Measurements from ENCODE around the gene ATP6V0C.
"Not testable (repeated sequence)": the region's sequence is repeated elsewhere in the genome, so short reads cannot be mapped to it uniquely, and the experiment has no call there.

The ATP6V0C gene

GRCh38 chr16:2529961-2530628, 16.3 kb downstream of the ATP6V0C start:
- DNase-seq (ENCODE audit: low read depth), result no peak

DNA sequence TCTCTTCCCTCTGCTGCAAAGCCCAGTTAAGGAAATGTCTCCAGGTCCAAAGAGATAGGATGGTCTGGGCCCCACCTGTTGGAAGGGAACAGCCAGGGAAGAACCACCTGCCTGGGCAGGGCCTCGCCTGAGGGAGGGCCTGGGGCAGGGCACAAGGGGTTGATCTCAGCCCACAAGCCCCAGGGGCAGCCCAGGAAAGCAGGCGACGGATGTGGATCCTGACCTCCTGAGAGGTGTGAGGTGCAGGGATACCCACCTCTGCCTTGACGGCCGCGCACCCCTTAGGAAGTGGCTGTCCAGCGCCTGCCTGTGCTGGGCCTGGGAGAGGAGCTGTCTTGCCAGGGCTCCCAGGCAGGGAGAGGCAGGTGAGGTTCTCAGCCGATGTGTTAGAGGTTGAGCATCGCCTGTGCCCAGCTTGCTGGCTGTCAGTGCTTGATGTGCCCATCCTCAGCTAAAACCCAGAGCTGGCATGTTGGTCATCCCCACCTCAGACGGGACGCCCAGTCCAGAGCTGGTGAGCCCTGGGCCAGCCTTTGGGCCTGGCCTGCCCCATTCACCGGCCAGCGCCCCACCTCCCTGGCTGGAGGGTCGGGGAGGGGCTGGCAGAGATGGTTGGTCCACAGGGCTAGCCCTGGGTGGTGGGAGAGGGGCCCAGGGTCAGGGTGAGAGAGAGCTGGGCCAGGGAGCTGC, 17.0 kb downstream of the ATP6V0C start:
- no peak for DNase-seq (ENCODE audit: low read depth)

- DNase-seq (ENCODE audit: low read depth), result no peak
Observed at GRCh38 chr16:2531371-2531695, 17.6 kb downstream of the ATP6V0C start, which contains the start of gene CEMP1. TSS of gene CEMP1 (minus strand) at chr16:2531408. CDS start at chr16:2531073, 335 bp downstream.

- DNase-seq (ENCODE audit: low read depth), result peak; percentile 96
Observed at GRCh38 chr16:2531696-2532493, 18.1 kb downstream of the ATP6V0C start.

GRCh38 chr16:2532494-2533141, 18.9 kb downstream of the ATP6V0C start:
- peak; percentile 42 for DNase-seq (ENCODE audit: low read depth)

GRCh38 chr16:2533142-2533755, 19.5 kb downstream of the ATP6V0C start:
- not testable (repeated sequence) for DNase-seq (ENCODE audit: low read depth)

DNA sequence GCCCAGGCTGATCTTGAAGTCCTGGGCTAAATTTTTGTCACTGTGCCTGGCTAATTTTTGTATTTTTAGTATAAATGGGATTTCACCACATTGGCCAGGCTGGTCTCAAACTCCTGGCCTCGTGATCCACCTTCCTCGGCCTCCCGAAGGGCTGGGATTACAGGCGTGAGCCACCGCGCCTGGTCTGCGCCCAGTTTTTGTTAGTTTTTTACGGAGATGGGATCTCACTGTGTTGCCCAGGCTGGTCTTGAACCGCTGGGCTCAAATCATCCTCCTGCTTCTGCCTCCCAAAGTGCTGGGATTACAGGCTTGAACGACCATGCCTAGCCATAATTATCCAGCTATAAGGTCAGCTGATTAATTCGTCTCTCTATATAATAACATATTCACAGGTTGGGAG, 20.2 kb downstream of the ATP6V0C start:
- DNase-seq (ENCODE audit: low read depth), result no peak

- not testable (repeated sequence) for DNase-seq (ENCODE audit: low read depth)
Observed at GRCh38 chr16:2534335-2534734, 20.6 kb downstream of the ATP6V0C start.

- no peak for DNase-seq (ENCODE audit: low read depth)
Observed at GRCh38 chr16:2535625-2536013, 21.9 kb downstream of the ATP6V0C start.

DNA sequence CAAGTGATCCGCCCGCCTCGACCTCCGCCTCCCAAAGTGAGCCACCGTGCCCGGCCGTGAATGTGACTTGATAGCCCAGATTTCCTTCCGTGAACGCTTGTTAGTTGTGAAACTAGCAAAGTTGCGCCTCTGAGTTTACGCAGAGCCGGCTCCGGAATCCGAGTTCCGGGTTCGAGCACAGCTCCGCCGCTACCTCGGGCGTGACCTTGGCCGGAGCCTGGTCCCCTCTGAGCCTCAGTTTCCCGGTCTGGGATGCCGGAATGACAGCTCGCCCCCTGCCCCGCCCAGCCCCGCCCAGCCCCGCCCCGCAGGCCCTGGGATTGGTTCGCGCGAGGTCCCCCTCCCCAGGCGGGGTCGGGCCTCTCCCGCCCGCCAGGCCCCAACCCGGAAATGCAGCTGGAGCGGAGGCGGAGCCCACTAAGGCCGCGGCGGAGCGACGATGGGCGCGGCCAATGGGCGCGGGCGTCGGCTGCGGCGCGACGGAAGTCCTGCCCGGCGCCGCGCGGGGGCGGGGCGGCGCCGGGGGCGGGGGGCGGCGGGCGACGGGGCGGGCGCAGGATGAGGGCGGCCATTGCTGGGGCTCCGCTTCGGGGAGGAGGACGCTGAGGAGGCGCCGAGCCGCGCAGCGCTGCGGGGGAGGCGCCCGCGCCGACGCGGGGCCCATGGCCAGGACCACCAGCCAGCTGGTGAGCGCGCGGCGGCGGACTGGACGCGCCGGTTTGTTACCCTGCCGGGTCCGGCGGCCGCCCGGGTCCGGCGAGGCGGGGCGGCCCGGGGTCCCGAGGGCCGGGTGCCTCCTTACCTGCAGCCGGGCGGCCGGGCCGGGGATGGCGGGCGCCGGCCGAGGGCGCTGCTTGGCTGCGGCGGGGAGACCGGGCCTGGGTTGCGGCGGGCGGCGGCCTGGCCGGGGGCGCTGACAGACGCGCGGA, 24.0 kb downstream of the ATP6V0C start, which contains the start of gene PDPK1:
TSS of gene PDPK1 (plus strand) at position 571 of the 929 bp plus-strand sequence. CDS start at position 663, 92 bp downstream.
- peak; percentile 95 for DNase-seq (ENCODE audit: low read depth)

DNA sequence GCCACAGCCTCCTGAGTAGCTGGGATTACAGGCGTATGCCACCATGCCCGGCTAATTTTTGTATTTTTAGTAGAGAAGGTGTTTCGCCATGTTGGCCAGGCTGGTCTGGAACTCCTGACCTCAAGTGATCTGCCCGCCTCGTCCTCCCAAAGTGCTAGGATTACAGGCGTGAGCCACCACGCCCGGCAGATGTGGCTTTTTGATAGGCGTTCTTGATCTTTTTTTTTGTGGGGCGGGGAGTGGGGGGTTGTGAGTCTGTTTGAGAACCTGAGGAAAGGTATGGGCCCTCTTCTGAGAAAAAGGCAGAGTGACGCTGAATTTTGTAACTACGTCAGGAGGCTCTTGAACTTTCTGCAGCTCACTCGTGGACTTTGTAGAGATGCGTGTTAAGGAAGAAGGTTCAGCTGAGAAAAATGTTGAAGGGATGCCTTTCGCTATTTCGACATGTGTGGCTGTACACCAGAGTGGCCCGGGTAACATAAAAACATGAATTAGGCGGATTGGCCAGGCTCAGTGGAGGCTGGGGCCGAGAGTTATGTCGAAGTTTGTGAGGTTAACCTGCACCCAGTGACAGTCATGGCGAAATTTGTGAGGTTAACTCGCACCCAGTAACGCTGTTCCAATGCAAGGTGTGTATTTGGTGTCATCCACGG, 25.6 kb downstream of the ATP6V0C start:
- not testable (repeated sequence) for DNase-seq (ENCODE audit: low read depth)

- not testable (repeated sequence) for DNase-seq (ENCODE audit: low read depth)
Observed at GRCh38 chr16:2539845-2540458, 26.2 kb downstream of the ATP6V0C start.

DNA sequence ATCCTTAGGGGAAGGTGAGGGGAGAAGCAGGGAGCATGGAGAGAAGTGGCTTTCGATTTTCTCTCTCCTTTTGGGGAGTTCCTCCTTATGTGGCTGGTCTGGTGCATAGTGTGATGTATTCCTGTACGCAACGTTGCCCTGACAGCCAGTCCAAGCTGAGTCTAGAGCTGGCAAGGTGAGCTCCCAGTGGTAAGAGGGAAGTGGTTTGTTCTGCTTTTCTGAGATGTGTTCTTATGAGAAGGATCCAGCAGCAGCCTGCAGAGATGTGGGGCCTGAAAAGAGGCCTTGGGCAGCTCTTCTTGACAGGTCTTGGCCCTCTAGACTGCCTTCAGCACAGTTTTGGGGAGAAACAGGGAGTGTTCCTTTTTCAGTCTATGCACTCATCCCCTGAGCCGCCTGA, 27.2 kb downstream of the ATP6V0C start:
- not testable (repeated sequence) for DNase-seq (ENCODE audit: low read depth)

GRCh38 chr16:2541409-2541808, 27.7 kb downstream of the ATP6V0C start:
- DNase-seq (ENCODE audit: low read depth), result not testable (repeated sequence)

GRCh38 chr16:2543771-2544170, 30.0 kb downstream of the ATP6V0C start:
- DNase-seq (ENCODE audit: low read depth), result not testable (repeated sequence)

GRCh38 chr16:2550283-2550878, 36.6 kb downstream of the ATP6V0C start:
- not testable (repeated sequence) for DNase-seq (ENCODE audit: low read depth)

DNA sequence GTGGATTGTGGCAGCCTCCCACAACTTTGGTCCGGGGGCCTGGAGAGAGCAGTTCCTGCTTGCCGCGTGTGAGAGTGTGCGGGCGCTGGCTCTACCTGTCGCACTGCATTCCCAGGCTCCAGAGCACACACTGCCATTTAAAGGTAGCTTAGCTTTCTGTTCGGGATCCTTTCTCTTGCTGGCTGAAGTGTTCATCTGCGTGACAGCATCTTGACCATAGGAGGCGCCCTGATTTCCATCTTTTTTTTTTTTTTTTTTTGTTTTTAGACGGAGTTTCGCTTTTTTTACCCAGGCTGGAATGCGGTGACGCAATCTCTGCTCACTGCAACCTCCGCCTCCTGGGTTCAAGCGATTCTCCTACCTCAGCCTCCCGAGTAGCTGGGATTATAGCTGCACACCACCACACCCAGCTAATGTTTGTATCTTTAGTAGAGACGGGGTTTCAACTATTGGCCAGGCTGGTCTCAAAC, 37.7 kb downstream of the ATP6V0C start:
- DNase-seq (ENCODE audit: low read depth), result not testable (repeated sequence)

DNA sequence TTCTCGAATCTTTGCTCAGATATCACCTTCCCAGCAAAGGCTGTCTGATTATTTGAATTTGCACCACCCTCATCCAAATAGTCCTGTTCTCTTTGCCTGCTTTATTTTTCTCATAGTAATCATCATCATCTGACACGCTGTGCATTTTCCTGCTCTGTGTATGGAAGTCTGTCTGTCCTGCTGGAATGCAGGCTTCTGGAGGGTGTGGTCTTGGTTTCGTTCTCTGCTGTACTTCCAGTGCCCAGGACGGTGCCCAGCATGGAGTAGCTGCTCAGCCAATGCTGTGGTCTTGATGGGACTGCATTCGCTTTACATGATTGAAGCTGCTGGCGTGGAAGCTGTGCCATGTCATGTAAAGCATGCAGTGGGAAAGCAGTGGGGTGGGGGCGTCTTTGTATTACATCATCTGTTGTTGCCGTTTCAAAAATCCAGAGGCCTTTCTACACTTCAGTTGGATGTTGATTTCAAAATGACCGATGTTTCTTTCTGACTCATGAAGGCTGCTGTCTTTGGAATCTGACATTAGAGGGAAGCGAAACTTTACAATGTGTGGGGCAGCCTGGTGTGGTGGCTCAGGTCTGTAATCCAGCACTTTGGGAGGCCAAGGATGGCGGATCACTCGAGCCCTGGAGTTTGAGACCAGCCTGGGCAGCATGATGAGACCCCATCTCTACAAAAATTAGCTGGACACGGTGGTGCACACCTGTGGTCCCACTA, 41.1 kb downstream of the ATP6V0C start:
- DNase-seq (ENCODE audit: low read depth), result not testable (repeated sequence)

Measured in activated T-helper 1 cell treated with Interleukin-2 at 50 U/mL for 16 hours (primary cell).